Measurements from ENCODE around the gene TTLL4. TPM values are rescaled to one million over a fixed set of nuclear protein-coding genes. Genes with fewer than 3 reads are reported as not detected.
A peak's percentile ranks its signal among the peaks of the same experiment; 100 is the strongest.

TTLL4 gene
- total and polyA plus RNA-seq, 2 experiments from 2014 or later, result 53.5 to 77.8 TPM

DNA sequence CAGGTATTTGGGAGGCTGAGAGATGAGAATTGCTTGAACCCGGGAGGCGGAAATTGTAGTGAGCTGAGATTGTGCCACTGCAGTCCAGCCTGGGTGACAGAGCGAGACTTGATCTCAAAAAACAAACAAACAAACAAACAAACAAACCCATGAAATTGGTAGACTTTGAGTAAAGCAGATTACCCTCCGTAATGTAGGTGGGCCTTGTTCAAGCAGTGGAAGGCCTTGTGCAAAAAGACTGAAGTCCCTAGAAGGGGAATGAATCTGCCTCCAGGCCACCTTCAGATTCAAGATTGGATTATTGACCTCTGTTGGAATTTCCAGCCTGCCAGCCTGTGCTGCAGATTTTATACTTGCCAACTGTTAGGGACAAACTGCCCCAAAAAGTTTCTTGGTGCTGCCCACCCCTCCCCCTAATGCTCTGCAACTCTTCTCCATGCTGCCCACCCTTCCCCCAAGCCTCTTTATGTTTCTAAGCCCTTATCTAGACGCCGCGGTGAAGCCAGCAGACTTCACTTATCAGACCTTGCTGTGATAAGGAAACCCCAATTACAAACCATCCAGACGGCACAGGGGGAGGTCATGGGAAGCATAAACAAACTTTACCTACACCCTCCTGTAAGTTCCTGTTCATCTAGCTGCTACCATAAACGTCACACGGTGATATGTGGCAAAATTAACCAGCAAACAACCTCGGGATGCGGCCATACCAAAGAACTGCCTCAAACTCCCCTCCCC, 88.3 kb downstream of the TTLL4 start (continued):
- TF ChIP-seq, protein P1, sequence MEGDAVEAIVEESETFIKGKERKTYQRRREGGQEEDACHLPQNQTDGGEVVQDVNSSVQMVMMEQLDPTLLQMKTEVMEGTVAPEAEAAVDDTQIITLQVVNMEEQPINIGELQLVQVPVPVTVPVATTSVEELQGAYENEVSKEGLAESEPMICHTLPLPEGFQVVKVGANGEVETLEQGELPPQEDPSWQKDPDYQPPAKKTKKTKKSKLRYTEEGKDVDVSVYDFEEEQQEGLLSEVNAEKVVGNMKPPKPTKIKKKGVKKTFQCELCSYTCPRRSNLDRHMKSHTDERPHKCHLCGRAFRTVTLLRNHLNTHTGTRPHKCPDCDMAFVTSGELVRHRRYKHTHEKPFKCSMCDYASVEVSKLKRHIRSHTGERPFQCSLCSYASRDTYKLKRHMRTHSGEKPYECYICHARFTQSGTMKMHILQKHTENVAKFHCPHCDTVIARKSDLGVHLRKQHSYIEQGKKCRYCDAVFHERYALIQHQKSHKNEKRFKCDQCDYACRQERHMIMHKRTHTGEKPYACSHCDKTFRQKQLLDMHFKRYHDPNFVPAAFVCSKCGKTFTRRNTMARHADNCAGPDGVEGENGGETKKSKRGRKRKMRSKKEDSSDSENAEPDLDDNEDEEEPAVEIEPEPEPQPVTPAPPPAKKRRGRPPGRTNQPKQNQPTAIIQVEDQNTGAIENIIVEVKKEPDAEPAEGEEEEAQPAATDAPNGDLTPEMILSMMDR (conservative IDR thresholded peaks at IDR 0.05; ENCODE audit: low read depth in 2 of 2), result no peak
- TF ChIP-seq ZNF114 (CRISPR knock-in tag; IDR thresholded peaks at IDR 0.05) (no peak), EZH2 (IDR thresholded peaks at IDR 0.05; ENCODE audit: low read depth, unreplicated experiment) (no peak), POLR2AphosphoS5 (IDR thresholded peaks at IDR 0.05; ENCODE audit: low read depth) (no peak)
- TF ChIP-seq, protein P2, sequence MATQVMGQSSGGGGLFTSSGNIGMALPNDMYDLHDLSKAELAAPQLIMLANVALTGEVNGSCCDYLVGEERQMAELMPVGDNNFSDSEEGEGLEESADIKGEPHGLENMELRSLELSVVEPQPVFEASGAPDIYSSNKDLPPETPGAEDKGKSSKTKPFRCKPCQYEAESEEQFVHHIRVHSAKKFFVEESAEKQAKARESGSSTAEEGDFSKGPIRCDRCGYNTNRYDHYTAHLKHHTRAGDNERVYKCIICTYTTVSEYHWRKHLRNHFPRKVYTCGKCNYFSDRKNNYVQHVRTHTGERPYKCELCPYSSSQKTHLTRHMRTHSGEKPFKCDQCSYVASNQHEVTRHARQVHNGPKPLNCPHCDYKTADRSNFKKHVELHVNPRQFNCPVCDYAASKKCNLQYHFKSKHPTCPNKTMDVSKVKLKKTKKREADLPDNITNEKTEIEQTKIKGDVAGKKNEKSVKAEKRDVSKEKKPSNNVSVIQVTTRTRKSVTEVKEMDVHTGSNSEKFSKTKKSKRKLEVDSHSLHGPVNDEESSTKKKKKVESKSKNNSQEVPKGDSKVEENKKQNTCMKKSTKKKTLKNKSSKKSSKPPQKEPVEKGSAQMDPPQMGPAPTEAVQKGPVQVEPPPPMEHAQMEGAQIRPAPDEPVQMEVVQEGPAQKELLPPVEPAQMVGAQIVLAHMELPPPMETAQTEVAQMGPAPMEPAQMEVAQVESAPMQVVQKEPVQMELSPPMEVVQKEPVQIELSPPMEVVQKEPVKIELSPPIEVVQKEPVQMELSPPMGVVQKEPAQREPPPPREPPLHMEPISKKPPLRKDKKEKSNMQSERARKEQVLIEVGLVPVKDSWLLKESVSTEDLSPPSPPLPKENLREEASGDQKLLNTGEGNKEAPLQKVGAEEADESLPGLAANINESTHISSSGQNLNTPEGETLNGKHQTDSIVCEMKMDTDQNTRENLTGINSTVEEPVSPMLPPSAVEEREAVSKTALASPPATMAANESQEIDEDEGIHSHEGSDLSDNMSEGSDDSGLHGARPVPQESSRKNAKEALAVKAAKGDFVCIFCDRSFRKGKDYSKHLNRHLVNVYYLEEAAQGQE (IDR thresholded peaks at IDR 0.05; ENCODE audit: unreplicated experiment), result no peak

DNA sequence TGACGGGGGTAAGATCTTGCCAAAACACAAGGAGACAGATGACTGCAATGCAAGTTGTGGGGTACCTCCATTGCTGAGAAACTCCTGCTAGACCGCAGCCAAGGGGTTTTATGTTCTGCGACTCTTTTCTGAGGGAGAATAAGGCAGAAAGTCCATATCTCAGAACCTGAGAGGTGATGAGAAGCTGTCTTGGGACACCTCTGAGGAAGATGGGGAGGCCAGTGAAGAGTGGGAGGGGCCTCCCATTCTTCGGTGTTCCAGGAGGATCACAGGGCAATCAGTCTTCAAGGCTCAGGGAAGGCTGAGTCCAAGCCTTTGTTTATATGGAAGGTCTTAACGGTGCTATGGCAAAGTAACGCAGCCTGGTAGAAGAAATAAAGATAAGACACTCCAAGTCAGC, 89.4 kb downstream of the TTLL4 start:
- peaks cover 17% of the 10 kb centered on the region for H3K4me1 Mint-ChIP-seq
- peaks cover 7% of the 10 kb centered on the region; the same call in 1 of the 2 replicates for H3K36me3 ChIP-seq (ENCODE audit: insufficient read depth)

More for the DNA sequence above, 89.4 kb downstream of the TTLL4 start:
- Mint-ChIP-seq H3K27me3 (ENCODE audit: insufficient read depth, low read depth, poor library complexity) (peaks cover 5% of the 10 kb centered on the region), H3K36me3 (ENCODE audit: low read depth) (peaks cover 10% of the 10 kb centered on the region; the same call in 2 of the 3 replicates), H3K4me3 (no peak overlapping the region), H3K27ac (no peak overlapping the region), H3K9me3 (peaks cover 11% of the 10 kb centered on the region)
- DNase-seq (ENCODE audit: low spot score) (peak; percentile 25), ATAC-seq (peak; percentile 80)
- no peaks in the 10 kb centered on the region for H3F3A ChIP-seq (replicated peaks; ENCODE audit: low read depth)
- H3K79me2 ChIP-seq (replicated peaks; ENCODE audit: insufficient read depth), result no peaks in the 10 kb centered on the region
- H4K20me1 ChIP-seq (replicated peaks; ENCODE audit: insufficient read depth), result no peaks in the 10 kb centered on the region; the same call in 1 of the 2 replicates
- TF ChIP-seq ZNF114 (CRISPR knock-in tag; IDR thresholded peaks at IDR 0.05) (no peak), POLR2AphosphoS5 (IDR thresholded peaks at IDR 0.05; ENCODE audit: low read depth) (no peak), ZNF331 (CRISPR knock-in tag; IDR thresholded peaks at IDR 0.05; ENCODE audit: low read depth) (no peak)
- H3K4me3 ChIP-seq, result no peak overlapping the region
- no peak overlapping the region for H3K27ac ChIP-seq (ENCODE audit: low read depth)
- no peaks in the 10 kb centered on the region for H3K9me2 ChIP-seq (ENCODE audit: insufficient read depth)
- peak overlapping the region; percentile 45 for H2AFZ ChIP-seq
- H3K4me2 ChIP-seq, result no peak overlapping the region
- no peaks in the 10 kb centered on the region for H3K27me3 ChIP-seq (ENCODE audit: insufficient read depth)
- H3K4me1 ChIP-seq (ENCODE audit: insufficient read depth), result peaks cover 14% of the 10 kb centered on the region

All from GM23338 (cell line).